GM18873 (cell line): Measurements from ENCODE around the gene CD96.

Experiments used
- ATAC-seq: cut with Tn5 transposase; IDR thresholded peaks from one replicate; pipeline ENCODE4 v1.9.1; 2021; ENCODE audit warnings: mild to moderate bottlenecking, moderate library complexity, moderate number of reproducible peaks; ENCODE audit not compliant: unreplicated experiment, low FRiP score

CD96 gene

DNA sequence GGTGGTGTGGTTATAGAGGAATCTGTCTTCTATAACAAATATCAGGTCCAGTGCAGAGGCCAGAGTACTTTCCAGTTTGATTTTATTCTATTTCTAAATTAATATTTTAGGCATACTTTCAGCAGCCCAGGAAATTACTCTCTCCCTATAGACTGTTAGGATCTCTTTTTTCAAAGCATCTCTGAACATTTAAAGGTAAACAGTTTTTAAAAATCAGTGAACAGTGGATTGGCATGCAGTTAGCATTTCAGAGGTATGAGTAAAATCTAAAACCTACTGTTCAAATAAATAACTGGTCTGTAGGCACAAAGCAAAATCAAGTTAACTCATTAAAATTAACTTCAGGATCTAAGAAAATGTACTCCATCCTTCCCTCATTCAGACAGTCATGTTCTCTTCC is 50.1 kb downstream of the CD96 start:
- ATAC-seq = no peak

DNA sequence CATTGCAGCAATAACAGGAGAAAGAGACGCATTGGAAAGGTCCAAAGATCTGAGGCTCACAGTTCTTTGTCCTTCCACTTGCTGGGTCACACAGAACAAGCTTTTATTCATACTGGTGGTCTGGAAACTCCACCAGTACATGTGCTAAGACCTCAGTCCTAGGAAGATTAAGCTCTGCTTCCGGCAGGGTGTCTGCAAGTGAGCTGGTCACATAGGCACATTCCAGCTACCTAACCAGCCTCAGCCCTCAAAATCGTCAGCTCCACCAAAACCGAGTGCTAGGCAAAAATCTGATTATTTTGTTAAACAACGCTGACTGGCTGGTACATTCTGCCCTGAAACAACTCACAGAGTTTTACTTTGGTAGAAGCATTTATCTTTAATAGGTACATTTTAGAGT is 50.9 kb downstream of the CD96 start:
- no peak for ATAC-seq

GRCh38 chr3:111593666-111594065 is 51.7 kb downstream of the CD96 start:
- peak; percentile 10 for ATAC-seq

GRCh38 chr3:111594205-111594604 is 52.2 kb downstream of the CD96 start:
- peak; percentile 55 for ATAC-seq

DNA sequence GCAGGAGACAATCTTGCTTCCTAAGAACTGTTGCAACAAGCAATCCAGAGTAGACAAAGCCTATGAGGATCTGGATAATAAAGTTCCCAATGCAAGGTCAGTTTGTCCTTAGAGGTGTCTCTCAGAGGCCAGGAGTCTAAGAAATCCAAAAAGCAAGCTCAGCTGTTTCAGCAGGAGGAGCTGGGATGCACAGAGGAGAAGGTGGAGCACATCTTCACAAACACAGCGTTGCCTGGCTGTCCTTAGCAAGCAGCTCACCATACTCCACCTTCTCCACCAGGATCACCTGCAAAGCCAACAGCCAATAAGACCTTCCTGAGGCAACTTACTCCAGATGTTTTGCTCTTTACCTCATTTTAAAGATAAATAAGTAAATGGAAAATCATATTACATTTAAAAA is 52.8 kb downstream of the CD96 start:
- no peak for ATAC-seq

- peak; percentile 36 for ATAC-seq
Measured at GRCh38 chr3:111595232-111595631, 53.2 kb downstream of the CD96 start, which contains the start of gene ZBED2. TSS of gene ZBED2 (minus strand) at chr3:111595346. CDS start at chr3:111594201, 1,145 bp downstream.

- no peak for ATAC-seq
Measured at GRCh38 chr3:111596328-111596727, 54.3 kb downstream of the CD96 start.

GRCh38 chr3:111598139-111598538 is 56.1 kb downstream of the CD96 start:
- ATAC-seq = no peak

DNA sequence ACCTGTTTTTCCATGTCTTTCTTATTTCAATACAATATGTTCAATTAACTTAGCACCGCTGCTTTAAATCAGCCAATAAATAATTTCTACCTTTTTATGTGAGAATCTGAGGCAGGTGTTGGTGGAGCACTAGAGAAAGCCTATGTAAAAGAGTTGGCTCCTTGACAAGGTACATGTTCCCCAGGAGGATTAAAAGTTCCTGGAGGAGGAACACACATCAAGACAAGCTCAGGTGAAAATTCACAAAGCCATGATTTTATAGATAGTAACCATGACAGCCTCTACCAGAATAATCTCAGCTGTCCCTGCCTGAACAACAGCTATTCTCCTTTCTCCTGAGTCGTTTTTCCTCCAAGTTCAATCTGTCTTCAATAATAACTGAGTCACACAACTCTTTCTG is 56.6 kb downstream of the CD96 start:
- ATAC-seq = no peak

GRCh38 chr3:111601810-111602209 is 59.8 kb downstream of the CD96 start:
- ATAC-seq = no peak

- ATAC-seq = peak; percentile 62
Measured at GRCh38 chr3:111603679-111604078, 61.7 kb downstream of the CD96 start.

- peak; percentile 10 for ATAC-seq
Measured at GRCh38 chr3:111604119-111604518, 62.1 kb downstream of the CD96 start.

DNA sequence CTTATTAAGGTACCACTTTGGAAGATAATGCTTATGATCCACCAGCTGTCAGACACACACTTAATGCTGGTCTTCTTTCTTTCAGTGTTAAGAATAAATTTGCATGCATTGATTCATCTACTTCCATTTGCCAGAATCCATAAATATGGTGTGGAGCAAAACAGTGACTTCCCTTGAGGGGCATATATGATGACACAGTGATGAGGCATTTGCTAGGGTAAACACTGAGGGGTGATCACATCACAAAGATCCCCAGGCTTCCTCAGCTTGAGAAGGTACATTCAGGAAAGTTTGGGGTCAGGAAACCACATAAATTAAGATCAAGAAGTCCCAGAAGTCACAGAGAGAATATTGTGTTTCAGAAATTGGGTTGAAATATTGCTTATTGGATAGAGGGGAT is 63.0 kb downstream of the CD96 start:
- ATAC-seq = no peak

DNA sequence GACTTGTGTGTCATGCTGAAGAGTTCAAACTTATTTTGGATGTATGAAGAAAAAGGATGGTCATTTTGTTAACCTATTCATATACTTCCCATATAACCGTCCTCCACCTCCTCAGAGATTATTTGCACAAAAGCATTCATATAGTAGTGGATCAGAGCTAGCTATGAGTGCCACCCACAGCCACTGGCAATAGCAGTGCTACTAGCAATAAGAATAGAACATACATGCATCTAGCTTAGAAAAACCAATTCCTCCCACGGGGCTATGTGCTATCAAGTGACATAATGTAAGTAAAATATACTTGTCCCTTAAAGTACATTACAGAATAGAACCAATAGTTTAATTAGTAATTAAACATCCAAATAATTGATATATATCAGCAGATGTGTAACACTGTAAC is 63.5 kb downstream of the CD96 start:
- no peak for ATAC-seq

- no peak for ATAC-seq
Measured at GRCh38 chr3:111607240-111607920, 65.4 kb downstream of the CD96 start.

DNA sequence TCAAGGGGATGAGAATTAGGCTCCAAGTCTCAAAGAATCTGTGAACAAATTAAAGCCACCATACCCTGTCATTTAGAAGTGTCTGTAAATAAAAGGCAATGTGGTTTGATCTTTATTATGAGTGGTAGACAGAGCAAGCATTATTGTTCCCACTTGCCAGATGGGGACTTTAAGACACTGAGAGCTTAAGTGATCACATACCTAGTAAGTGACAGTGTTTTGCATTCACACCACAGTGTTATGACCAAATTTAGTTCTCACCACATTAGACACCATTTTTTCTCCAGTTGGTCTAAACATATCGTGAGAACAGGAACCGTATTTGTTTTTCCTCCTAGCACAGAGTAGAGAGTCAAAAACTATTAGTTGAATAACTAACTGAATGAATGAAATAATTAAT is 66.4 kb downstream of the CD96 start:
- no peak for ATAC-seq

- no peak for ATAC-seq
Measured at GRCh38 chr3:111609700-111610099, 67.7 kb downstream of the CD96 start.

DNA sequence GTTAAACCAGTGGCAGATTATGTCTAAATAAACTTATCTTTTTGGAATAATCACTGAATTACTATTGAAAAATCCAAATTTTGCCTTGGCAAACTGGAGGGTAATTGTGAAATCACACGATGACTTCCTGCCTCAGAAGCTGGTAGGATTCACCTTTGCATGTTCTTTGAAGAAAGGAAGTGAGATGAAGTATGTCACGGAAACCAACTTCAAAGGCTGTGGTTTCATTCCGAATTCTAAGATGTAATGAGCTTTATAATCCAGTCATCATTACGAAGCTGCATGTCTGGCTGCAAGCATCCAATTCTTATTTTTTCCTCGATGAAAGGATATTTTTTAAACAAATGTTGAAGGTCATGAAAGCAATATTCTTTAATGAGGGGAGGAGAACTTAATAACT is 68.2 kb downstream of the CD96 start:
- ATAC-seq = peak; percentile 93

DNA sequence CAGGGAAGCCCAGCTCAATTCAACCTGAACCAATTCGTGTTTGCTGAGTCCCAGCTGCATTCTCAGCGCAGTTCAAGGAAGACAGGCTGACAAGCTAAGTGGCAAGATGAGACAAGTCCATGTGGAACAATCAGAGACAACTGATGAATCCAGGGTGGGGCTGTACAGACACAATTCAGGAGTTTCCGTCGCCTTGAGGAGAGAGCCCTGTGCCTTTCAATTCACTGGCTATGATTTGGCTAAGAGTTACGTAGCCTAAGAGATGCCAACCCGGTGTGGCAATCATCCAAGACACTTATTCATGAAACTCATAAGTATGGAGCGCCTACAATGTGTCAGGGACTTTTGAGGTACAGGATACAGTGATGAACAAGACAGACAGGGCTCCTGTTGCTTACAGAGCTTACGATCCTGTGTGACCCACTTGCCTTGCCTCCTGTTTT is 68.6 kb downstream of the CD96 start:
- peak; percentile 4 for ATAC-seq

- no peak for ATAC-seq
Measured at GRCh38 chr3:111613294-111613693, 71.3 kb downstream of the CD96 start.

- no peak for ATAC-seq
Measured at GRCh38 chr3:111615880-111616279, 73.9 kb downstream of the CD96 start.

DNA sequence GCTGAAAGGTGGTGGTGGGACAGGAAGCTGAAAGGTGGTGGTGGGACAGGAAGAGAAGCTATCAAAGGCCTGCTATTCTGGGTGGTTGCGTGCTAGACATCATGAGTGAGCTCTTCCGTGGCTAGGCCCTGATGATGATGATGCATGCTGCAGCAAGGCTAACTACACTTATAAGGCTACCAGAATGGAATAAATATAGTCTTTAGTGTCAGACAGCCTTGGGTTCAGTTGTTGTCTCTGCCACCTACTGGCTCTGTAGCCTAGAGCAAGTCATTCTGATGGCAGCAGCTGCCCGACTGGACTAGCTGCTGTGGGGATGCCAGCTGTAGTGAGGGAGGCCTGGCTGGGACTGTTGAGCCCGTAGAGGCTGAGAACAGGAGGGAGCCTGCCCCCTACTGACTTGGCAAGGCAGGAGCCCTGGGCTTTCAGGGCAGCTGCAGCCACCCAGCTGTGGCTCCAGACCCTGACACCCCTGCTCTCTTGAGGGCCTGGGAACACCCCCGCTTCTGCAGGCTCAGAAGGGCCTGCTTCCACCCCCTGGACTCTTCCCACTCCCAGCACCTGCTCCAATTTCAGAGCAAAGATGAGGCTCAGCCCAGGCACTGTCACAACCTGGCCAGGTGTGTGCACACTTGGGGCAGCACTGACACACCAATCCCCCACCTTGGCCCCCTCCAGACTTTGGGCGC is 74.6 kb downstream of the CD96 start:
- ATAC-seq = peak; percentile 84
